ENCODE measurements around the gene FBXL13.

DNA sequence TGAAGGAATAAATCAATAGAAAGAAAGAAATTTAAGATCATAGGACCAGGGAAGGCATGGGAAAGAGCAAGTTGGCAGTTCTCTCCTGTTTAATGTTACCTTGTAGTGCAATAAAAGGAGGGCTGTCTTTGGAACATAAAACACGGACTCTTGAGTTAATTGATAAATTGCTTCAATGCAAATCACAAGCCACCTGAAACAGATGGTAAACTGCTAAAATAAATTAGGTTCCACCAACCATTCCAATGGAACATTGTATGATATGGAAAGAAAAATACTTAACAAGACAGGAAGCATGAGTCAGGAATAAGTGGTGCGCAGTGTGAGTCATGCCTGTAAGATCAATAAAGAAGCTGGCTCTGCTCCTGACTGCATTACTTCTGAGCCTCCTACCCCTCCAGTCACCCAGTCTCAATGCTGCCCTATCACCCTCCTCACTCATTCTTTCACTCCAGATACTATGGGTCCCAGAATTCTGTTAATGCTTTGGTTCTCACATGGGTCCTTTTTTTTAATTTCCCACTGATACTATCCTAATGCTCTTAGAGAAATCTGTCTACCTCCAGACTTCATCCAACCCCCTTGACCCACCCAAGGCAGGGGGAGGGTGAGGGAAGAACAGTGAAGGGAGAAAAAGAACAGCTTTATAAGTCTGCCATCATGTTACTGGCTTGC, 82.9 kb downstream of the FBXL13 start:
- TF ChIP-seq, protein P1, sequence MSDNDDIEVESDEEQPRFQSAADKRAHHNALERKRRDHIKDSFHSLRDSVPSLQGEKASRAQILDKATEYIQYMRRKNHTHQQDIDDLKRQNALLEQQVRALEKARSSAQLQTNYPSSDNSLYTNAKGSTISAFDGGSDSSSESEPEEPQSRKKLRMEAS (IDR thresholded peaks at IDR 0.05; ENCODE audit: low read depth) = peak; percentile 67
- no peak for TF ChIP-seq MXI1 (IDR thresholded peaks at IDR 0.05; ENCODE audit: low read depth, low read length)
- peak; percentile 98 for TF ChIP-seq NFIC (IDR thresholded peaks at IDR 0.05; ENCODE audit: borderline replicate concordance)
- TF ChIP-seq SIN3A (IDR thresholded peaks at IDR 0.05; ENCODE audit: borderline replicate concordance, low read depth, low read length) = peak; percentile 83; the same call in 1 of the 2 replicates
- TF ChIP-seq YY1 (IDR thresholded peaks at IDR 0.05; ENCODE audit: low read depth) = peak; percentile 56; the same call in 1 of the 2 replicates
- peak; percentile 92 for TF ChIP-seq FOXM1 (IDR thresholded peaks at IDR 0.05; ENCODE audit: low read depth)
- TF ChIP-seq, protein P2, sequence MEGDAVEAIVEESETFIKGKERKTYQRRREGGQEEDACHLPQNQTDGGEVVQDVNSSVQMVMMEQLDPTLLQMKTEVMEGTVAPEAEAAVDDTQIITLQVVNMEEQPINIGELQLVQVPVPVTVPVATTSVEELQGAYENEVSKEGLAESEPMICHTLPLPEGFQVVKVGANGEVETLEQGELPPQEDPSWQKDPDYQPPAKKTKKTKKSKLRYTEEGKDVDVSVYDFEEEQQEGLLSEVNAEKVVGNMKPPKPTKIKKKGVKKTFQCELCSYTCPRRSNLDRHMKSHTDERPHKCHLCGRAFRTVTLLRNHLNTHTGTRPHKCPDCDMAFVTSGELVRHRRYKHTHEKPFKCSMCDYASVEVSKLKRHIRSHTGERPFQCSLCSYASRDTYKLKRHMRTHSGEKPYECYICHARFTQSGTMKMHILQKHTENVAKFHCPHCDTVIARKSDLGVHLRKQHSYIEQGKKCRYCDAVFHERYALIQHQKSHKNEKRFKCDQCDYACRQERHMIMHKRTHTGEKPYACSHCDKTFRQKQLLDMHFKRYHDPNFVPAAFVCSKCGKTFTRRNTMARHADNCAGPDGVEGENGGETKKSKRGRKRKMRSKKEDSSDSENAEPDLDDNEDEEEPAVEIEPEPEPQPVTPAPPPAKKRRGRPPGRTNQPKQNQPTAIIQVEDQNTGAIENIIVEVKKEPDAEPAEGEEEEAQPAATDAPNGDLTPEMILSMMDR (IDR thresholded peaks at IDR 0.05) = no peak
- TF ChIP-seq JUND (IDR thresholded peaks at IDR 0.05) = peak; percentile 99
- no peak for TF ChIP-seq RAD21 (IDR thresholded peaks at IDR 0.05; ENCODE audit: low read length)
- TF ChIP-seq, protein P3, sequence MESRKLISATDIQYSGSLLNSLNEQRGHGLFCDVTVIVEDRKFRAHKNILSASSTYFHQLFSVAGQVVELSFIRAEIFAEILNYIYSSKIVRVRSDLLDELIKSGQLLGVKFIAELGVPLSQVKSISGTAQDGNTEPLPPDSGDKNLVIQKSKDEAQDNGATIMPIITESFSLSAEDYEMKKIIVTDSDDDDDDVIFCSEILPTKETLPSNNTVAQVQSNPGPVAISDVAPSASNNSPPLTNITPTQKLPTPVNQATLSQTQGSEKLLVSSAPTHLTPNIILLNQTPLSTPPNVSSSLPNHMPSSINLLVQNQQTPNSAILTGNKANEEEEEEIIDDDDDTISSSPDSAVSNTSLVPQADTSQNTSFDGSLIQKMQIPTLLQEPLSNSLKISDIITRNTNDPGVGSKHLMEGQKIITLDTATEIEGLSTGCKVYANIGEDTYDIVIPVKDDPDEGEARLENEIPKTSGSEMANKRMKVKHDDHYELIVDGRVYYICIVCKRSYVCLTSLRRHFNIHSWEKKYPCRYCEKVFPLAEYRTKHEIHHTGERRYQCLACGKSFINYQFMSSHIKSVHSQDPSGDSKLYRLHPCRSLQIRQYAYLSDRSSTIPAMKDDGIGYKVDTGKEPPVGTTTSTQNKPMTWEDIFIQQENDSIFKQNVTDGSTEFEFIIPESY (IDR thresholded peaks at IDR 0.05; ENCODE audit: borderline replicate concordance, low read depth) = peak; percentile 79; the same call in 1 of the 2 replicates
- TF ChIP-seq RCOR1 (IDR thresholded peaks at IDR 0.05; ENCODE audit: low read length) = no peak
- TF ChIP-seq, protein P4, sequence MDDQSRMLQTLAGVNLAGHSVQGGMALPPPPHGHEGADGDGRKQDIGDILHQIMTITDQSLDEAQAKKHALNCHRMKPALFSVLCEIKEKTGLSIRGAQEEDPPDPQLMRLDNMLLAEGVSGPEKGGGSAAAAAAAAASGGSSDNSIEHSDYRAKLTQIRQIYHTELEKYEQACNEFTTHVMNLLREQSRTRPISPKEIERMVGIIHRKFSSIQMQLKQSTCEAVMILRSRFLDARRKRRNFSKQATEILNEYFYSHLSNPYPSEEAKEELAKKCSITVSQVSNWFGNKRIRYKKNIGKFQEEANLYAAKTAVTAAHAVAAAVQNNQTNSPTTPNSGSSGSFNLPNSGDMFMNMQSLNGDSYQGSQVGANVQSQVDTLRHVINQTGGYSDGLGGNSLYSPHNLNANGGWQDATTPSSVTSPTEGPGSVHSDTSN (IDR thresholded peaks at IDR 0.05) = peak; percentile 89
- TF ChIP-seq RXRA (IDR thresholded peaks at IDR 0.05; ENCODE audit: borderline replicate concordance, low read depth) = peak; percentile 63; the same call in 1 of the 2 replicates
- TF ChIP-seq, protein P5, sequence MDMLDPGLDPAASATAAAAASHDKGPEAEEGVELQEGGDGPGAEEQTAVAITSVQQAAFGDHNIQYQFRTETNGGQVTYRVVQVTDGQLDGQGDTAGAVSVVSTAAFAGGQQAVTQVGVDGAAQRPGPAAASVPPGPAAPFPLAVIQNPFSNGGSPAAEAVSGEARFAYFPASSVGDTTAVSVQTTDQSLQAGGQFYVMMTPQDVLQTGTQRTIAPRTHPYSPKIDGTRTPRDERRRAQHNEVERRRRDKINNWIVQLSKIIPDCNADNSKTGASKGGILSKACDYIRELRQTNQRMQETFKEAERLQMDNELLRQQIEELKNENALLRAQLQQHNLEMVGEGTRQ (IDR thresholded peaks at IDR 0.05; ENCODE audit: borderline replicate concordance, low read depth, low read length) = no peak
